ENCODE results near the gene GPC5.
"Not testable (repeated sequence)": the region's sequence is repeated elsewhere in the genome, so short reads cannot be mapped to it uniquely, and the experiment has no call there.

DNA sequence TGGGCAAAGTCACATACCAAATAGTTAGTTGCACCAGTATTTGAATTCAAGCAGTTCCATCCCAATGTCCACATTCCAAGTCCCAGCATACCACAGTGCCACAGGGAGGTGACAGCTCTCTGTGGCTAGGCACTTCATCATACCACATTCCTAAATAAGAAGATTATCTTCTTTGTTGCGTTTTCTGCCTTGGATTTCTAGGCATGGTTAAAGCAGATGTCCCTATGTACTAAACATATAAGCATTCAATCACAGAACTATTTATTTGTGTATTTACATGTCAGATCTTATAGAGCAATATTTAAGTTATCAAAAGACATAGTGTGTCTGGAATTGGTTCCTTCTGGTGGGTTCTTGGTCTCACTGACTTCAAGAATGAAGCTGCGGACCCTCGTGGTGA is 403.4 kb downstream of the GPC5 start:
- not testable (repeated sequence) for TF ChIP-seq POLR2A (IDR thresholded peaks at IDR 0.05)
- TF ChIP-seq, protein P1, sequence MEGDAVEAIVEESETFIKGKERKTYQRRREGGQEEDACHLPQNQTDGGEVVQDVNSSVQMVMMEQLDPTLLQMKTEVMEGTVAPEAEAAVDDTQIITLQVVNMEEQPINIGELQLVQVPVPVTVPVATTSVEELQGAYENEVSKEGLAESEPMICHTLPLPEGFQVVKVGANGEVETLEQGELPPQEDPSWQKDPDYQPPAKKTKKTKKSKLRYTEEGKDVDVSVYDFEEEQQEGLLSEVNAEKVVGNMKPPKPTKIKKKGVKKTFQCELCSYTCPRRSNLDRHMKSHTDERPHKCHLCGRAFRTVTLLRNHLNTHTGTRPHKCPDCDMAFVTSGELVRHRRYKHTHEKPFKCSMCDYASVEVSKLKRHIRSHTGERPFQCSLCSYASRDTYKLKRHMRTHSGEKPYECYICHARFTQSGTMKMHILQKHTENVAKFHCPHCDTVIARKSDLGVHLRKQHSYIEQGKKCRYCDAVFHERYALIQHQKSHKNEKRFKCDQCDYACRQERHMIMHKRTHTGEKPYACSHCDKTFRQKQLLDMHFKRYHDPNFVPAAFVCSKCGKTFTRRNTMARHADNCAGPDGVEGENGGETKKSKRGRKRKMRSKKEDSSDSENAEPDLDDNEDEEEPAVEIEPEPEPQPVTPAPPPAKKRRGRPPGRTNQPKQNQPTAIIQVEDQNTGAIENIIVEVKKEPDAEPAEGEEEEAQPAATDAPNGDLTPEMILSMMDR (IDR thresholded peaks at IDR 0.05): not testable (repeated sequence)

Measured in uterus (tissue), 2 donors.